GM21723 (cell line): ENCODE results near the gene ANKRD65.

ENCODE experiments used
- ATAC-seq: cut with Tn5 transposase; IDR thresholded peaks from one replicate; pipeline ENCODE4 v1.9.1; 2021; ENCODE audit warnings: mild to moderate bottlenecking, moderate library complexity; ENCODE audit not compliant: unreplicated experiment

ANKRD65 gene

GRCh38 chr1:1442069-1442770 is 21.1 kb upstream of the ANKRD65 start:
- no peak for ATAC-seq

GRCh38 chr1:1441002-1441888 is 20.2 kb upstream of the ANKRD65 start:
- ATAC-seq: no peak

- ATAC-seq: no peak
Observed at GRCh38 chr1:1440262-1441001, 19.4 kb upstream of the ANKRD65 start.

GRCh38 chr1:1439546-1440261 is 18.6 kb upstream of the ANKRD65 start:
- no peak for ATAC-seq

GRCh38 chr1:1438531-1439381 is 17.7 kb upstream of the ANKRD65 start:
- ATAC-seq: no peak

GRCh38 chr1:1437904-1438376 is 16.9 kb upstream of the ANKRD65 start:
- no peak for ATAC-seq

GRCh38 chr1:1437033-1437903 is 16.2 kb upstream of the ANKRD65 start:
- ATAC-seq: no peak

- ATAC-seq: no peak
Observed at GRCh38 chr1:1436630-1437032, 15.6 kb upstream of the ANKRD65 start.

GRCh38 chr1:1435911-1436629 is 15.0 kb upstream of the ANKRD65 start:
- no peak for ATAC-seq

GRCh38 chr1:1435106-1435903 is 14.2 kb upstream of the ANKRD65 start, which contains the start of gene VWA1:
TSS of gene VWA1 (plus strand) at chr1:1435690. CDS start at chr1:1435749, 59 bp downstream.
- no peak for ATAC-seq

- no peak for ATAC-seq
Observed at GRCh38 chr1:1434824-1435105, 13.7 kb upstream of the ANKRD65 start.

- no peak for ATAC-seq
Observed at GRCh38 chr1:1434131-1434823, 13.2 kb upstream of the ANKRD65 start.

GRCh38 chr1:1433804-1434130 is 12.7 kb upstream of the ANKRD65 start:
- ATAC-seq: no peak

- no peak for ATAC-seq
Observed at GRCh38 chr1:1432951-1433803, 12.1 kb upstream of the ANKRD65 start.

- ATAC-seq: no peak
Observed at GRCh38 chr1:1432274-1432950, 11.3 kb upstream of the ANKRD65 start.
